HCT116 (cell line): ENCODE results near the gene STXBP3. TPM values are rescaled to one million over a fixed set of nuclear protein-coding genes. Genes with fewer than 3 reads are reported as not detected.

Experiments
- total RNA-seq: library from RNA; stranded (reverse); gene quantifications from one replicate; pipeline ENCODE4 v1.2.1, GENCODE V29; 2021; ENCODE audit not compliant: unreplicated experiment

The STXBP3 gene
- total RNA-seq, 1 experiment from 2014 or later = 22.6 TPM

Other genes starting within 250 kb of the STXBP3 start
- gene EEIG2, start 186.6 kb upstream of the STXBP3 start, total RNA-seq = 16.0 TPM
- not detected for gene HENMT1, start 85.6 kb upstream of the STXBP3 start, total RNA-seq
- 46.4 TPM for gene PRPF38B, start 54.4 kb upstream of the STXBP3 start, total RNA-seq
- 0.10 TPM for gene FNDC7, start 33.8 kb upstream of the STXBP3 start, total RNA-seq
- gene AKNAD1, start 110.4 kb downstream of the STXBP3 start, total RNA-seq = 0.15 TPM
- gene GPSM2, start 130.3 kb downstream of the STXBP3 start, total RNA-seq = 58.1 TPM
- 14.3 TPM for gene CLCC1, start 216.8 kb downstream of the STXBP3 start, total RNA-seq